C4-2B (cell line): ENCODE measurements around the gene MAP7D2.

ENCODE experiments used
- H3K27ac ChIP-seq: fragments of 450-650 bp; 2 replicates; pipeline ENCODE4 v1.5.1; 2017
- CTCF ChIP-seq: fragments of 450-650 bp; conservative IDR thresholded peaks from 2 replicates; pipeline ENCODE4 v1.5.1; 2017; ENCODE audit warnings: mild to moderate bottlenecking
- ZFX ChIP-seq: fragments of 450-650 bp; IDR thresholded peaks from 2 replicates; pipeline ENCODE4 v1.6.1; 2017

MAP7D2 gene

GRCh38 chrX:20037186-20037585 lies 79.5 kb downstream of the MAP7D2 start:
- no peak for TF ChIP-seq CTCF
- TF ChIP-seq ZFX: no peak
- no peak overlapping the region for H3K27ac ChIP-seq

DNA sequence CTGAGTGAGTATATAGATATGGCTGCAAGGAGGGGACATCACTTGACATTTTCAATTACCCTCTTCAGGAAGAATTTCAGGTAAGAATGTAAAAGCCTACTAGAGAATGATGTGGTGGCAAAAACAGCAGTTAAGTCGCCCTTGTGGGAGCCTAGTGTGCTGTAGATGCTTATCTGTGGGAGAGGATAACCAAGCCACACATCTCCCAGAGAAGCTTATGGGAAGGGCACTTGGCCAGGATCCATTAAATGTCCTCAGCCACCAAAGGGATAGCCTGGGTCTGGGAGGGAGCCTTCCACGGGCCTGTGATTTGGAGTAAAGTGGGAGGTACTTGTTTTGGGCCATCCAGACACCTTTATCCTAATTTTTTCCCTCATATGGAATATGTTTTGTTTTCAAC lies 84.5 kb downstream of the MAP7D2 start:
- TF ChIP-seq ZFX: no peak
- no peak for TF ChIP-seq CTCF
- H3K27ac ChIP-seq: no peak overlapping the region

DNA sequence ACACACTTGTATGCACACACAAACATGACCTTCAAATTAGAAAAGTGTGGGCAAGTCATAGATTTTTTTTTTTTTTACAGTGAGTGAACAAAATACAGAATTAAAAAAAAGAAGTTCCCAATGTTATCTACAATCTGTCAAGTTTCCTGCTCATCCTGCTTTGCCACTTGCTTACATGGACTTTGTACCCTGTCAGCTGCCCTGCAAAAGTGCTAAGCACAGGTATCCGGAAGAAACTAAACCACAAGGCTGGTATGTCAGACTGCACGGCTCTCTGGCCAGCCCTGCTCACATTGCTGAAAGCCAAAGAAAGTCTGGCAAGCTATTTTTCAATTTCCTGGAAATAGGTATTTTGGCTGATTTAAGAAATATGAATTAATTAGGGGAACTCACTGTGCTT lies 87.0 kb downstream of the MAP7D2 start:
- peak overlapping the region; percentile 73; the same call in 1 of the 2 replicates for H3K27ac ChIP-seq
- no peak for TF ChIP-seq CTCF
- no peak for TF ChIP-seq ZFX

- TF ChIP-seq CTCF: no peak
- peak overlapping the region; percentile 73 for H3K27ac ChIP-seq
These were observed 88.1 kb downstream of the MAP7D2 start for GRCh38 chrX:20028588-20028987.

- H3K27ac ChIP-seq: no peak overlapping the region
- TF ChIP-seq CTCF (no peak), ZFX (no peak)
These were observed 90.4 kb downstream of the MAP7D2 start for GRCh38 chrX:20026278-20026677.

- no peak overlapping the region for H3K27ac ChIP-seq
- no peak for TF ChIP-seq ZFX
These were observed 96.9 kb downstream of the MAP7D2 start for GRCh38 chrX:20019672-20020365.

DNA sequence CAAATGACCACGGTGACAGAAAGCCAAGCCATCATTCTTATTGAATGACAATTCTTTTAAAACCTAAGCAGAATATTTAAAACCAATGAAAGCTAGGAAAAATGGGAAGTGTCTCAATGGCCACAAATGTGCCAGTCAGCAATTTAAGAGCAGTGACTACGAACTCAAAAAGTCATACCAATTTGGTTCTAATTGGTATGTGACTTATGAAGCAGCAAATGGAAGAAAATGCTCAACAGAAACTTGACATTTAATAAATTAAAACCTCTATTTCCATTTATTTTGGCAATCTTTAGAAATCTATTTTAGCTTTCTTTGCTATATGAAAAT lies 100.1 kb downstream of the MAP7D2 start:
- TF ChIP-seq ZFX (no peak), CTCF (no peak)
- no peak overlapping the region for H3K27ac ChIP-seq

DNA sequence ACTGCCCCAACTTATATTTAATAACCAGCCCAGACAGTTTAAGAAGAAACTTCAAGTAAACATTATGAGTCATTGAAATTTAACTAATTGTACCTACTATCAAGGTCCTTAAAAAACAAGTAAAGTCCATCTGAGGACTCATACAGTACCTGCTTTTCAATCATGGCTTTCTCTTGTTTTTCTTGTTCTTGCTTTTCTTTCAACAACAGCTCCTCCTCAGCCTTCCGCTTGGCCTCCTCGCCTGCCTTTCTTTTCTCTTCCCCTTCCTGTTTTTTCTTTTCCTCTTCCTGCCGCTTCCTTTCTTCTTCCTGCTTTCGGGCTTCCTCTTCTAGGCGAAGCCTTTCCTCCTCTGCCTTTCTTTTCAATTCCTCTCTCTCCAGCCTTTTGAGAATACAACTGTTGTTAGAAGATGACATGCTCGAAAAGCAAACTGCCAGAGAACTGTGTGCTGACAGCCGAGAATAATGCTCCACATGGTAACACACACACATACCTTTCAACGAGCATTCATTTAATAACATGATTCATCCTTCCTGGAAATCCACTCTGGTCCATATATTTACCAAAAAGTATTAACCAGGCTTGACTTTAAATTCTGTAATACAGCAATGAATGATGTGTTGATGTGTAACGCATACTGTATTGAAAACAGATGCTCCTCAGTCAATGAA lies 100.6 kb downstream of the MAP7D2 start:
- TF ChIP-seq CTCF (no peak), ZFX (no peak)
- H3K27ac ChIP-seq: no peak overlapping the region
